HepG2 (cell line): ENCODE data around the gene TSPAN3. TPM values are rescaled to one million over a fixed set of nuclear protein-coding genes. Genes with fewer than 3 reads are reported as not detected.

Source experiments
- ATAC-seq: fragments of 200-7000 bp; cut with Tn5 transposase; 3 replicates; pipeline ENCODE4 v1.9.1; 2020; ENCODE audit warnings: mild to moderate bottlenecking, moderate library complexity
- BruUV-seq: library from RNA; stranded (reverse); fragments of 400-500 nt; replicated peaks from 2 replicates; lab custom pipeline; 2021; lab: Mats Ljungman, UMichigan
- CTCF ChIA-PET: fragments of 300-600 bp; formaldehyde crosslinking; extraction: SDS; loops from one replicate; lab custom pipeline; 2021; ENCODE audit warnings: low total read pairs, inconsistent platforms, low intra/inter-chr PET ratio; lab: Yijun Ruan, JAX
- POLR2A ChIA-PET: fragments of 350-600 bp; sonication (Branson Sonifier 250); formaldehyde crosslinking; loops from one replicate; lab custom pipeline; 2020; ENCODE audit warnings: antibody characterized with exemption, inconsistent platforms; lab: Yijun Ruan, JAX
- DNase-seq: peaks from one replicate; pipeline ENCODE4 v3.0.0-alpha.2; 2015; ENCODE audit warnings: low spot score
- FAIRE-seq: peaks from 3 replicates; lab custom pipeline; 2011; peaks lifted over from hg19 to GRCh38; lab: Jason Lieb, UNC
- H2AFZ ChIP-seq: one replicate; pipeline ENCODE4 v1.6.1; 2011; ENCODE audit warnings: low read length, inconsistent platforms
- H3K27ac ChIP-seq: fragments of 300-600 bp; 3 replicates; pipeline ENCODE4 v1.8.0; 2011; ENCODE audit warnings: mixed run types, mild to moderate bottlenecking, mixed read lengths, low read length, inconsistent platforms; ENCODE audit not compliant: insufficient read depth; ENCODE audit errors: extremely low read length
- H3K27me3 ChIP-seq, 2 experiments: fragments of 200-600 bp in 1 of 2; 2 replicates in 1 of 2; 3 replicates in 1 of 2; pipeline versions ENCODE4 v1.6.0 to v1.8.0; 2011; ENCODE audit warnings: low read length in 2 of 2, mild to moderate bottlenecking in 2 of 2, moderate library complexity in 2 of 2, inconsistent platforms in 1 of 2; ENCODE audit not compliant: insufficient read depth in 2 of 2, control insufficient read depth in 1 of 2
- H3K36me3 ChIP-seq, 2 experiments: fragments of 200-600 bp in 1 of 2; replicated peaks in 1 of 2; 2 replicates in 1 of 2; 3 replicates in 1 of 2; pipeline versions ENCODE4 v1.5.1 to v1.8.0; 2011; ENCODE audit warnings: low read length in 2 of 2, inconsistent platforms in 1 of 2; ENCODE audit not compliant: insufficient read depth in 2 of 2, control insufficient read depth in 1 of 2
- H3K4me1 ChIP-seq: 2 replicates; pipeline ENCODE4 v1.5.1; 2012; ENCODE audit warnings: low read length, inconsistent platforms; ENCODE audit not compliant: insufficient read depth
- H3K4me2 ChIP-seq: 2 replicates; pipeline ENCODE4 v1.6.0; 2011; ENCODE audit warnings: low read depth, low read length, inconsistent platforms
- H3K4me3 ChIP-seq, 3 experiments: fragments of 200-600 bp in 1 of 3; sonication (generic), shearing (Covaris generic) in 1 of 3; replicated peaks in 1 of 3; 2 replicates each; pipeline ENCODE4 v1.5.1; 2011 to 2016; ENCODE audit warnings: low read length in 3 of 3, inconsistent platforms in 2 of 3, low read depth in 2 of 3, mild to moderate bottlenecking in 2 of 3, control low read depth in 1 of 3, mixed read lengths in 1 of 3; ENCODE audit not compliant: insufficient read depth in 1 of 3
- H3K79me2 ChIP-seq: one replicate; pipeline ENCODE4 v1.6.1; 2011; ENCODE audit warnings: low read length, inconsistent platforms; ENCODE audit not compliant: insufficient read depth
- H3K9ac ChIP-seq: 2 replicates; pipeline ENCODE4 v1.6.0; 2011; ENCODE audit warnings: mild to moderate bottlenecking, low read depth, low read length, inconsistent platforms; ENCODE audit not compliant: insufficient read depth
- H3K9me3 ChIP-seq: 2 replicates; pipeline ENCODE4 v1.5.1; 2012; ENCODE audit warnings: mild to moderate bottlenecking, low read length
- H4K20me1 ChIP-seq: 2 replicates; pipeline ENCODE4 v1.6.0; 2011; ENCODE audit warnings: inconsistent platforms, mild to moderate bottlenecking, low read length, moderate library complexity; ENCODE audit not compliant: insufficient read depth
- CHD4 ChIP-seq: fragments of 200-600 bp; sonication (generic); IDR thresholded peaks from 2 replicates; pipeline ENCODE4 v1.7.0; 2017; ENCODE audit warnings: mild to moderate bottlenecking, low read length, borderline replicate concordance
- MED13 ChIP-seq: sonication (generic); formaldehyde crosslinking; IDR thresholded peaks from 2 replicates; pipeline ENCODE4 v1.5.0; 2020; ENCODE audit warnings: missing genetic modification reagents
- ZFP91 ChIP-seq: sonication (generic); formaldehyde crosslinking; IDR thresholded peaks from 2 replicates; pipeline ENCODE4 v1.9.0; 2022; ENCODE audit warnings: missing genetic modification reagents, mild to moderate bottlenecking, borderline replicate concordance
- ZNF138 ChIP-seq: sonication (generic); formaldehyde crosslinking; IDR thresholded peaks from 2 replicates; pipeline ENCODE4 v1.5.0; 2020; ENCODE audit warnings: mild to moderate bottlenecking, low read depth, missing genetic modification reagents
- ZNF512B ChIP-seq: sonication (generic); formaldehyde crosslinking; IDR thresholded peaks from 2 replicates; pipeline ENCODE4 v1.5.1; 2020; ENCODE audit warnings: missing genetic modification reagents, mild to moderate bottlenecking, borderline replicate concordance
- ZNF704 ChIP-seq: sonication (generic); formaldehyde crosslinking; IDR thresholded peaks from 2 replicates; pipeline ENCODE4 v1.8.1; 2023; ENCODE audit warnings: mild to moderate bottlenecking, inconsistent platforms, moderate library complexity, missing genetic modification reagents, borderline replicate concordance
- WGBS: methylation state at CpG from one replicate; pipeline ENCODE4 v1.1.6; 2017; ENCODE audit warnings: low lambda C conversion rate; 5-methylcytosine and 5-hydroxymethylcytosine counted together
- in situ Hi-C: cut with HindIII; loops from 2 replicates; pipeline ENCODE4 v1.10.0; 2017; ENCODE audit warnings: low pct_unique_long_range_greater_than_20kb; ENCODE audit not compliant: extremely low pct_ligation_motif_present
- intact Hi-C: fragments of 100-400 bp; cut with micrococcal nuclease; formaldehyde crosslinking; loops from one replicate; pipeline ENCODE4 v1.10.0; 2022; ENCODE audit not compliant: unreplicated experiment
- polyA plus RNA-seq, 8 experiments: library from polyadenylated mRNA; depleted of rRNA in 3 of 8; stranded (reverse) in 7 of 8; unstranded in 1 of 8; fragments of >200 nt; fragmentation: Illumina TruSeq in 4 of 8; extraction: Trizol in 4 of 8; gene quantifications; 2 replicates each; pipeline versions ENCODE4 v1.2.1 to v1.2.3, GENCODE V29; 2011 to 2016; ENCODE audit warnings: low read depth in 4 of 8, missing spikeins in 1 of 8, mixed read lengths in 1 of 8; ENCODE audit not compliant: insufficient read depth in 1 of 8
- total RNA-seq, 5 experiments: library from RNA; depleted of rRNA; stranded (reverse); fragments of >200 nt; fragmentation: Illumina TruSeq; extraction: Trizol; gene quantifications; 2 replicates each; pipeline ENCODE4 v1.2.3, GENCODE V29; 2016; ENCODE audit warnings: low read depth in 1 of 5

TSPAN3 gene
- total and polyA plus RNA-seq, 2 of the 13 experiments (the other 11 are each of a cell fraction or from before 2014, with no cell fraction given), result 167 to 170 TPM

- Histone ChIP-seq H3K27ac (no peak overlapping the region), H3K4me3 (no peak overlapping the region), H2AFZ (no peak overlapping the region), H4K20me1 (no peaks in the 10 kb centered on the region), H3K36me3 (peaks cover 7 to 15% of the 10 kb centered on the region in 2 experiments), H3K4me2 (no peak overlapping the region)
- intact Hi-C loops, result no loop called here
- CTCF ChIA-PET, result no interaction called here
- ATAC-seq, result no peak
- no peak for FAIRE-seq
- TF ChIP-seq ZFP91 (CRISPR knock-in tag) (no peak), CHD4 (no peak), MED13 (no peak), ZNF138 (CRISPR knock-in tag) (no peak), ZNF704 (CRISPR knock-in tag) (no peak), ZNF512B (CRISPR knock-in tag) (no peak)
- TF ChIP-seq, all 625 proteins: peak for 0
- Histone ChIP-seq H3K79me2 (no peaks in the 10 kb centered on the region), H3K4me1 (no peaks in the 10 kb centered on the region), H3K27me3 (no peaks in the 10 kb centered on the region), H3K9me3 (no peaks in the 10 kb centered on the region), H3K9ac (no peak overlapping the region)
- no TSS peak for BruUV-seq
- in situ Hi-C loops, result loop anchor here (10.0 kb wide), 1 partner anchor 134 kb away; the partner anchor contains the start of gene SCAPER
- WGBS, result 90% methylated on average over 2 of the region's 5 CpGs
- POLR2A ChIA-PET, result no interaction called here
- DNase-seq, result no peak
These were observed 31.7 kb downstream of the TSPAN3 start for GRCh38 chr15:77039217-77039533.
